ENCODE data around the gene ADARB1.

GRCh38 chr21:45080232-45080631, 5.9 kb downstream of the ADARB1 start:
- no peak for TF ChIP-seq POLR2A (IDR thresholded peaks at IDR 0.05; ENCODE audit: control extremely low read depth in 1 of 2, low read depth in 2 of 2, low read length in 2 of 2)
- TF ChIP-seq CTCF (IDR thresholded peaks at IDR 0.05; ENCODE audit: control extremely low read depth in 1 of 3, insufficient read depth in 1 of 3, low read depth in 1 of 3, low read length in 3 of 3), result no peak
- TF ChIP-seq NRF1 (IDR thresholded peaks at IDR 0.05; ENCODE audit: low read depth, low read length), result no peak
- no peak for TF ChIP-seq EP300 (IDR thresholded peaks at IDR 0.05; ENCODE audit: borderline replicate concordance in 1 of 2, low read depth in 2 of 2, low read length in 2 of 2)
- TF ChIP-seq EZH2 (IDR thresholded peaks at IDR 0.05; ENCODE audit: low read depth, low read length, severe bottlenecking), result no peak
- no peak for TF ChIP-seq GTF2F1 (IDR thresholded peaks at IDR 0.05; ENCODE audit: borderline replicate concordance, low read depth, low read length)

Data from H1 (cell line).